ENCODE results near the gene GIGYF2.

DNA sequence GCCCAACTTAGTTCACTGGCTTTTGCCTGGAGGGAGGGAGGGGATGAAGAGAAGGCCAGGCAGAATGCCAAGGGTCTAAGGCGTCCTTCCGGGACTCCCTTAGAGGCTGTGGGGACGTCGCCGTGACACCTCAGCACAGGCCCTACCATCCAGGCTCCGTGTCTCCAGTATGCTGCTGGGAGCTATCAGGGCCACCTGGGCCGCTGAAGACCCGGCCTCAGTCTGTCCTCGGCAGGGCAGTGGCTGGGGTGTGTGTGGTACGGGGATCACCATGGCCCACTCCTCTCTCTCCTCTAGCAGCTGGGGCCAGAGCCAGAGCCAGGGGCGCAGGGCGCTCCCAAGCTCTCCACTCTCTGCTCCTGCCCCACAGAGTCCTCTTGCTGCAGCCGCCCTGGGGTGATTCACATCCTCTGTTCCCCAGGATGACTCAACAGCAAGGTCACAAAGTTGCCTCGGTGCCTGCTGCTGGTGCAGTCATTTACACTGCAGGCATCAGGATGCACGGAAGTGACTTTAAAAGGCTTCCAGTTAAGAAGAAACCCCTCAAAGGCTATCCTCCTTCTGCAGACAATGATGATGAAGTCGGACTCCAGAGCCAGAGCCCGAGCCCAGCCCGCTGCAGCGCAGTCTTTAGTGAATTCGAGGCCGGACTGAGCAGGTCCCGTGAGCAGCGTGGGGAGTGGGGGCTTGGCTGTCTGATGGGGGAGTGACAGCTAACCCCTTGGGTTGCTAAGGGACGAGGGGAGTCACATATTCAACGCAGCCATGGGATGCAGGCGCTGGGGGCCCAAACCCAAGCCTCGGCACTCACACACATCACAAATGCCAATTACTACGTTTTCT, 204.8 kb downstream of the GIGYF2 start:
- TF ChIP-seq, protein P1, sequence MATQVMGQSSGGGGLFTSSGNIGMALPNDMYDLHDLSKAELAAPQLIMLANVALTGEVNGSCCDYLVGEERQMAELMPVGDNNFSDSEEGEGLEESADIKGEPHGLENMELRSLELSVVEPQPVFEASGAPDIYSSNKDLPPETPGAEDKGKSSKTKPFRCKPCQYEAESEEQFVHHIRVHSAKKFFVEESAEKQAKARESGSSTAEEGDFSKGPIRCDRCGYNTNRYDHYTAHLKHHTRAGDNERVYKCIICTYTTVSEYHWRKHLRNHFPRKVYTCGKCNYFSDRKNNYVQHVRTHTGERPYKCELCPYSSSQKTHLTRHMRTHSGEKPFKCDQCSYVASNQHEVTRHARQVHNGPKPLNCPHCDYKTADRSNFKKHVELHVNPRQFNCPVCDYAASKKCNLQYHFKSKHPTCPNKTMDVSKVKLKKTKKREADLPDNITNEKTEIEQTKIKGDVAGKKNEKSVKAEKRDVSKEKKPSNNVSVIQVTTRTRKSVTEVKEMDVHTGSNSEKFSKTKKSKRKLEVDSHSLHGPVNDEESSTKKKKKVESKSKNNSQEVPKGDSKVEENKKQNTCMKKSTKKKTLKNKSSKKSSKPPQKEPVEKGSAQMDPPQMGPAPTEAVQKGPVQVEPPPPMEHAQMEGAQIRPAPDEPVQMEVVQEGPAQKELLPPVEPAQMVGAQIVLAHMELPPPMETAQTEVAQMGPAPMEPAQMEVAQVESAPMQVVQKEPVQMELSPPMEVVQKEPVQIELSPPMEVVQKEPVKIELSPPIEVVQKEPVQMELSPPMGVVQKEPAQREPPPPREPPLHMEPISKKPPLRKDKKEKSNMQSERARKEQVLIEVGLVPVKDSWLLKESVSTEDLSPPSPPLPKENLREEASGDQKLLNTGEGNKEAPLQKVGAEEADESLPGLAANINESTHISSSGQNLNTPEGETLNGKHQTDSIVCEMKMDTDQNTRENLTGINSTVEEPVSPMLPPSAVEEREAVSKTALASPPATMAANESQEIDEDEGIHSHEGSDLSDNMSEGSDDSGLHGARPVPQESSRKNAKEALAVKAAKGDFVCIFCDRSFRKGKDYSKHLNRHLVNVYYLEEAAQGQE (IDR thresholded peaks at IDR 0.05; ENCODE audit: low read depth, low read length), result no peak
- TF ChIP-seq, protein P2, sequence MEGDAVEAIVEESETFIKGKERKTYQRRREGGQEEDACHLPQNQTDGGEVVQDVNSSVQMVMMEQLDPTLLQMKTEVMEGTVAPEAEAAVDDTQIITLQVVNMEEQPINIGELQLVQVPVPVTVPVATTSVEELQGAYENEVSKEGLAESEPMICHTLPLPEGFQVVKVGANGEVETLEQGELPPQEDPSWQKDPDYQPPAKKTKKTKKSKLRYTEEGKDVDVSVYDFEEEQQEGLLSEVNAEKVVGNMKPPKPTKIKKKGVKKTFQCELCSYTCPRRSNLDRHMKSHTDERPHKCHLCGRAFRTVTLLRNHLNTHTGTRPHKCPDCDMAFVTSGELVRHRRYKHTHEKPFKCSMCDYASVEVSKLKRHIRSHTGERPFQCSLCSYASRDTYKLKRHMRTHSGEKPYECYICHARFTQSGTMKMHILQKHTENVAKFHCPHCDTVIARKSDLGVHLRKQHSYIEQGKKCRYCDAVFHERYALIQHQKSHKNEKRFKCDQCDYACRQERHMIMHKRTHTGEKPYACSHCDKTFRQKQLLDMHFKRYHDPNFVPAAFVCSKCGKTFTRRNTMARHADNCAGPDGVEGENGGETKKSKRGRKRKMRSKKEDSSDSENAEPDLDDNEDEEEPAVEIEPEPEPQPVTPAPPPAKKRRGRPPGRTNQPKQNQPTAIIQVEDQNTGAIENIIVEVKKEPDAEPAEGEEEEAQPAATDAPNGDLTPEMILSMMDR (IDR thresholded peaks at IDR 0.05), result no peak
- TF ChIP-seq RFX5 (IDR thresholded peaks at IDR 0.05; ENCODE audit: low read length) (no peak), FOXM1 (IDR thresholded peaks at IDR 0.05; ENCODE audit: low read depth) (no peak), RCOR1 (IDR thresholded peaks at IDR 0.05; ENCODE audit: low read length) (no peak), TAF1 (IDR thresholded peaks at IDR 0.05; ENCODE audit: borderline replicate concordance, low read depth, low read length) (peak; percentile 45; the same call in 1 of the 2 replicates), RAD21 (IDR thresholded peaks at IDR 0.05; ENCODE audit: low read length) (no peak), FOXJ3 (CRISPR knock-in tag; IDR thresholded peaks at IDR 0.05) (no peak), POLR2AphosphoS5 (IDR thresholded peaks at IDR 0.05; ENCODE audit: low read depth, low read length) (peak; percentile 24; the same call in 1 of the 2 replicates), GABPA (IDR thresholded peaks at IDR 0.05; ENCODE audit: low read depth) (no peak), EZH2phosphoT487 (IDR thresholded peaks at IDR 0.05; ENCODE audit: borderline replicate concordance, low read depth) (no peak), ELF1 (IDR thresholded peaks at IDR 0.05) (no peak)
